ENCODE data around the gene CSPG5. TPM values are rescaled to one million over a fixed set of nuclear protein-coding genes. Genes with fewer than 3 reads are reported as not detected.

The CSPG5 gene
- total RNA-seq, 1 experiment from 2014 or later = 5.7 TPM

GRCh38 chr3:47586746-47587145 is 8.1 kb upstream of the CSPG5 start:
- Histone ChIP-seq H3K79me2 (ENCODE audit: insufficient read depth, low read length) (no peaks in the 10 kb centered on the region), H4K8ac (replicated peaks; ENCODE audit: insufficient read length, low read depth, low read length) (no peak overlapping the region), H3T11ph (ENCODE audit: low read length) (no peak overlapping the region), H3K18ac (ENCODE audit: insufficient read length, low read depth, low read length) (no peak overlapping the region), H2AFZ (ENCODE audit: low read length) (no peak overlapping the region), H3K9me3 (ENCODE audit: control insufficient read depth, low read depth, low read length) (no peaks in the 10 kb centered on the region), H4K91ac (ENCODE audit: insufficient read length, low read depth, low read length) (no peak overlapping the region), H2BK120ac (ENCODE audit: low read depth, low read length, poor library complexity, severe bottlenecking) (no peak overlapping the region), H3K9ac (ENCODE audit: extremely low read depth, insufficient read length, low read length) (no peak overlapping the region), H4K20me1 (ENCODE audit: control insufficient read depth, insufficient read depth, insufficient read length) (no peaks in the 10 kb centered on the region), H3K4me1 (ENCODE audit: insufficient read depth, low read length) (no peaks in the 10 kb centered on the region), H2BK20ac (ENCODE audit: low read depth, low read length, poor library complexity, severe bottlenecking) (no peak overlapping the region), H2BK12ac (ENCODE audit: insufficient read length, low read depth, low read length) (no peak overlapping the region), H4K5ac (ENCODE audit: insufficient read length, low read depth, low read length) (no peak overlapping the region), H2BK15ac (ENCODE audit: low read depth, low read length) (no peak overlapping the region), H3K27ac (ENCODE audit: insufficient read length, low read depth, low read length) (no peak overlapping the region), H3K14ac (ENCODE audit: insufficient read depth, low read length) (no peak overlapping the region), H3K79me1 (ENCODE audit: insufficient read depth, low read depth, low read length, poor library complexity, severe bottlenecking) (no peaks in the 10 kb centered on the region), H3K4me2 (ENCODE audit: insufficient read depth, insufficient read length, low read length) (no peak overlapping the region), H3K27me3 (ENCODE audit: insufficient read depth, low read length) (no peaks in the 10 kb centered on the region), H3K56ac (ENCODE audit: insufficient read length, low read depth, low read length) (no peak overlapping the region), H3K4ac (ENCODE audit: low read depth, low read length) (no peak overlapping the region), H3K23ac (ENCODE audit: insufficient read length, low read depth, low read length) (no peak overlapping the region), H2AK5ac (ENCODE audit: insufficient read length, low read length) (no peak overlapping the region), H2BK5ac (ENCODE audit: insufficient read length, low read length) (no peak overlapping the region), H3K23me2 (ENCODE audit: insufficient read length, low read depth, low read length, poor library complexity, severe bottlenecking) (no peaks in the 10 kb centered on the region)
- no peak for DNase-seq
- H3K4me1 Mint-ChIP-seq = peaks cover 10 to 14% of the 10 kb centered on the region in 2 experiments
- H3K9me3 Mint-ChIP-seq = no peaks in the 10 kb centered on the region; a peak in 1 of 5 replicates
- H3K27ac Mint-ChIP-seq = peak overlapping the region in 1 of 3 experiments; percentile 54; a peak in 3 of 7 replicates
- no CpG with 5 or more reads among the region's 6 CpGs for WGBS (ENCODE audit: extremely low coverage, insufficient read length, low lambda C conversion rate)
- peaks cover 6% of the 10 kb centered on the region for H3K27me3 Mint-ChIP-seq (ENCODE audit: low read depth)
- peaks cover 50 to 70% (median 60%) of the 10 kb centered on the region in 3 experiments; a peak in 6 of 7 replicates for H3K36me3 Mint-ChIP-seq (ENCODE audit: insufficient read depth in 1 of 3, low read depth in 3 of 3)
- TF ChIP-seq CTCF (conservative IDR thresholded peaks at IDR 0.05) = no peak
- H3K4me3 Mint-ChIP-seq = no peak overlapping the region
